ENCODE measurements around the gene ADGRG3. TPM values are rescaled to one million over a fixed set of nuclear protein-coding genes. Genes with fewer than 3 reads are reported as not detected.

The ADGRG3 gene
- total and polyA plus RNA-seq, 12 donors, result 0.14 to 2.0 (median 0.45) TPM; not detected in 4

DNA sequence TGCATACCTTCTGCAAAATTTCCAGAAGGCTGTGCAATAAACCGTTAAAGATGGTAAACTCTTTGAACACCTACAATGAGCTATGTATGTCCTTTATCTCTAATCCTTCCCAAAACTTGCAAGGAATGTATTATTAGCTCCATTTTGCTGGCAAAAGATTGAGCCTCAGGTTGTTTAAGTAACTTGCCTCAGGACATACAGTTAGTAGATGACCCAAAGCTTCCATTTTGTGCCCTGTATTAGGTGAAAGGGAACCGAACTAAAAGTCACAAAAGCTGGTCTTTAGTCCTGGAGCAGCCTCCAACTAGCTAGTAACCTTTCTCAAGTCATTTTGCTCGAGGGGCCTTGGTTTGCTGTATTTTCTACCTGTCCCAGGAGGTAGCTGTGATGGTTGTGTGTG is 4.3 kb downstream of the ADGRG3 start:
- no peak for DNase-seq
- Histone ChIP-seq H3K4me3 (no peak overlapping the region), H3K4me1 (replicated peaks in 1 of 2) (no peaks in the 10 kb centered on the region), H3K27ac (no peak overlapping the region), H3K36me3 (replicated peaks in 1 of 2) (no peaks in the 10 kb centered on the region), H3K27me3 (no peaks in the 10 kb centered on the region), H3K9me3 (replicated peaks in 1 of 3) (no peaks in the 10 kb centered on the region)
- WGBS, 4 donors, result 61 to 78% (median 64%) methylated on average over 3 of the region's 3 CpGs
- no peak for TF ChIP-seq POLR2A (IDR thresholded peaks at IDR 0.05)
- TF ChIP-seq, protein P1, sequence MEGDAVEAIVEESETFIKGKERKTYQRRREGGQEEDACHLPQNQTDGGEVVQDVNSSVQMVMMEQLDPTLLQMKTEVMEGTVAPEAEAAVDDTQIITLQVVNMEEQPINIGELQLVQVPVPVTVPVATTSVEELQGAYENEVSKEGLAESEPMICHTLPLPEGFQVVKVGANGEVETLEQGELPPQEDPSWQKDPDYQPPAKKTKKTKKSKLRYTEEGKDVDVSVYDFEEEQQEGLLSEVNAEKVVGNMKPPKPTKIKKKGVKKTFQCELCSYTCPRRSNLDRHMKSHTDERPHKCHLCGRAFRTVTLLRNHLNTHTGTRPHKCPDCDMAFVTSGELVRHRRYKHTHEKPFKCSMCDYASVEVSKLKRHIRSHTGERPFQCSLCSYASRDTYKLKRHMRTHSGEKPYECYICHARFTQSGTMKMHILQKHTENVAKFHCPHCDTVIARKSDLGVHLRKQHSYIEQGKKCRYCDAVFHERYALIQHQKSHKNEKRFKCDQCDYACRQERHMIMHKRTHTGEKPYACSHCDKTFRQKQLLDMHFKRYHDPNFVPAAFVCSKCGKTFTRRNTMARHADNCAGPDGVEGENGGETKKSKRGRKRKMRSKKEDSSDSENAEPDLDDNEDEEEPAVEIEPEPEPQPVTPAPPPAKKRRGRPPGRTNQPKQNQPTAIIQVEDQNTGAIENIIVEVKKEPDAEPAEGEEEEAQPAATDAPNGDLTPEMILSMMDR (IDR thresholded peaks at IDR 0.05), result no peak
- intact Hi-C loops (cut with DNase I), result no loop called here

DNA sequence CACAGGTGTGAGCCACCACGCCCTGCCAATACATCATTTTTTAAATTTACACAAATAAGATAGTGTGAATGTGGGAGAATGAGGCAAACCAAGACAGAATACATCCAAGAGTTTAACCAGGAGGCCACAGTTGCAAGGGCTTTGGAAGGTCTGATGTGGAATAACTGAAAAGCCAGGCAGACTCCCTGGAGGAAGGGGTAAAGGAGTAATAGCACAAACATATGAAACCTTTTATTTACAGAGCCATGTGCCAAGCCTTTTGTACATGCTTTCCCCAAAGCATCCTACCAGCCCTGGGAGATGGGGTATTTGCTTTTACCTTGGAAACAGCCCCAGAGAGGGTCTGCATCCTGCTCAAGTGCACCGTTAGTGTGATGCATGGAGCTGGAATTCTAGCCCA is 4.7 kb downstream of the ADGRG3 start:
- intact Hi-C loops (cut with DNase I), result no loop called here
- no peak overlapping the region for H3K27ac ChIP-seq
- H3K9me3 ChIP-seq (replicated peaks in 1 of 3), result no peaks in the 10 kb centered on the region
- TF ChIP-seq, protein P1 (IDR thresholded peaks at IDR 0.05), result no peak
- no peak for TF ChIP-seq POLR2A (IDR thresholded peaks at IDR 0.05)
- no peak overlapping the region for H3K4me3 ChIP-seq
- H3K4me1 ChIP-seq (replicated peaks in 1 of 2), result no peaks in the 10 kb centered on the region
- no peaks in the 10 kb centered on the region for H3K27me3 ChIP-seq
- no peaks in the 10 kb centered on the region for H3K36me3 ChIP-seq (replicated peaks in 1 of 2)
- no peak for DNase-seq
- WGBS, 4 donors, result 87 to 93% (median 88%) methylated on average over 2 of the region's 2 CpGs

DNA sequence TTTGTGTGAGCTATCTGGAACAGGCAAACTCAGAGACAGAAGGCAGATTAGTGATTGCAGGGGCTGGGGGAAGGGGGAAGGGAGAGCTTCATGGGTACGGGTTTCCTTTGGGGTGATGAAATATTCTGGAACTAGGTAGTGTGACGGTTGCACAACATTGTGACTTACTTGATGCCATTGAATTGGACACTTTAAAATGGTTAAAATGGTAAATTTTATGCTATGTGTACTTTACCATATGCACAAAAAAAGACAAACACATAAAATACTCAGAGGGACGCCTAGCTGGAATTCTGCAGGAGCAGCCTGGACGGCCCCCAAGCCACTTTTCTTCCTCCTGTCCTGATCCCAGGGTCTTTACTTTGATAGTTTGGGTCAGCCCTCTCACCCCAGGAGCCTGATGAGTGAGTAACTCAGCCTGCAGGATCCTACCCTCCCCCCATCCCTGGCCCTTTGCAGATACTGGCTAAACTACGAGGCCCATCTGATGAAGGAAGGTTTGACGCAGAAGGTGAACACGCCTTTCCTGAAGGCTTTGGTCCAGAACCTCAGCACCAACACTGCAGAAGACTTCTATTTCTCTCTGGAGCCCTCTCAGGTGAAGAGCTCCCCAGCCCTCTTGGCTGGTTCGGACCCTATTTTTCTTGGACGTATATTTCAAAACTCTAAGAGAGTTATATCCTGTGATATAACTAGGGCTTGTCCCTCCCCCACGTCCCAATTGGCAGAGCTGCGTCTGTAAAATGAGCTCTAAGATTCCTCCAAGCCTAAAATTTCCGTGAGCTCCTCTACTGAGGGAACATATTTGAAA is 7.8 kb downstream of the ADGRG3 start:
- intact Hi-C loops (cut with DNase I), result no loop called here
- no peak for DNase-seq
- no peak for TF ChIP-seq POLR2A (IDR thresholded peaks at IDR 0.05)
- TF ChIP-seq, protein P1 (IDR thresholded peaks at IDR 0.05), result no peak
- Histone ChIP-seq H3K4me1 (replicated peaks in 1 of 2) (no peaks in the 10 kb centered on the region), H3K27ac (no peak overlapping the region), H3K9me3 (replicated peaks in 1 of 3) (no peaks in the 10 kb centered on the region), H3K27me3 (no peaks in the 10 kb centered on the region), H3K36me3 (replicated peaks in 1 of 2) (no peaks in the 10 kb centered on the region), H3K4me3 (no peak overlapping the region)
- WGBS, 4 donors, result 52 to 63% (median 57%) methylated on average over 10 to 12 of the region's 12 CpGs

DNA sequence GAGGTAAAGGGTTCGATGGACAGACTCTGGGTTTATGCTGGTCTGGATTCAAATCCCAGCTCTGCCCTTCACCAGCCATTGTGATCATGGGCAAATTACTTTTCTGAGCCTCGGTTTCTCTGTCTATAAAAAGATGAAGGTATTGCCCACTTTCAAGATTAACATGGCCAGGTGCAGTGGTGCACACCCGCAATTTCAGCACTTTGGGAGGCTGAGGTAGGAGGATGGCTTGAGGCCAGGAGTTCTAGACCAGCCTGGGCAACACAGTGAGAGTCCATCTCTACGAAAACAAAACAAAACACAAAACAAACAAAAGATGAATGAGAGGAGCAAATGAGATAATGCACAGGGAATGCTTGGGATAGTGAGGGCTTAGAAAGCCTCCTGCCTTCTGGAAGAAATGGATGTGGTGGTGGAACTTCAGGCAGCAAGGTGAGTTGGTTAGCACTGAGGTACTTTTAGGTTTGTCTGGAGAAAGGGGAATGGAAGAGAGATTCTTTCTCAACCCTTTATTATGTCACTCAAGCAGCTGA is 8.5 kb downstream of the ADGRG3 start:
- Histone ChIP-seq H3K27me3 (no peaks in the 10 kb centered on the region), H3K9me3 (replicated peaks in 1 of 3) (no peaks in the 10 kb centered on the region)
- WGBS, 4 donors, result 78 to 83% (median 80%) methylated on average over 4 of the region's 4 CpGs

More for the DNA sequence above, 8.5 kb downstream of the ADGRG3 start:
- no peaks in the 10 kb centered on the region for H3K4me1 ChIP-seq (replicated peaks in 1 of 2)
- intact Hi-C loops (cut with DNase I), result no loop called here
- H3K27ac ChIP-seq, result no peak overlapping the region
- H3K36me3 ChIP-seq (replicated peaks in 1 of 2), result no peaks in the 10 kb centered on the region
- H3K4me3 ChIP-seq, result no peak overlapping the region
- TF ChIP-seq, protein P1 (IDR thresholded peaks at IDR 0.05), result no peak
- no peak for TF ChIP-seq POLR2A (IDR thresholded peaks at IDR 0.05)
- no peak for DNase-seq

Measured in adrenal gland (tissue), 12 donors.